Activated naive CD4-positive, alpha-beta T cell treated with anti-CD3 and anti-CD28 coated beads, Interleukin-2, amount 50 U/mL, for 72 hours (primary cell): Measurements from ENCODE around the gene ZNF155. TPM values are rescaled to one million over a fixed set of nuclear protein-coding genes. Genes with fewer than 3 reads are reported as not detected.

ENCODE experiments used
- total RNA-seq, 2 donors: library from RNA; stranded (reverse); gene quantifications; one replicate each; pipeline ENCODE4 v1.2.3, GENCODE V29; 2022

Gene ZNF155
- total RNA-seq, 2 donors from 2014 or later, result 4.1 TPM

Other genes starting within 250 kb of the ZNF155 start
- 100 to 1,000 TPM in 1 of 2 donors, 10 to 100 TPM in 1; 62.8 to 145 TPM for gene SMG9, start 229.2 kb upstream of the ZNF155 start, total RNA-seq
- 100 to 1,000 TPM; 110 to 145 TPM for gene KCNN4, start 203.2 kb upstream of the ZNF155 start, total RNA-seq
- gene LYPD5, start 181.7 kb upstream of the ZNF155 start, total RNA-seq, result 1 to 10 TPM in 1 of 2 donors, under 1 TPM in 1; 0.97 to 3.8 TPM
- 10 to 100 TPM in 1 of 2 donors, 1 to 10 TPM in 1; 7.7 to 12.0 TPM for gene ZNF283, start 156.9 kb upstream of the ZNF155 start, total RNA-seq
- gene ZNF404, start 100.2 kb upstream of the ZNF155 start, total RNA-seq, result 1 to 10 TPM in 1 of 2 donors, under 1 TPM in 1; 0.73 to 2.7 TPM
- 10 to 100 TPM; 10.5 to 10.8 TPM for gene ZNF45, start 48.9 kb upstream of the ZNF155 start, total RNA-seq
- 1 to 10 TPM; 1.1 to 3.4 TPM for gene ZNF221, start 33.0 kb upstream of the ZNF155 start, total RNA-seq
- gene ZNF230, start 18.8 kb downstream of the ZNF155 start, total RNA-seq, result 1 to 10 TPM; 3.6 to 5.1 TPM
- gene ZNF222, start 41.2 kb downstream of the ZNF155 start, total RNA-seq, result 1 to 10 TPM; 1.8 to 2.0 TPM
- gene ZNF223, start 67.8 kb downstream of the ZNF155 start, total RNA-seq, result 1 to 10 TPM in 1 of 2 donors, under 1 TPM in 1; 0.60 to 1.4 TPM
- gene ZNF284, start 88.0 kb downstream of the ZNF155 start, total RNA-seq, result 1 to 10 TPM; 2.3 to 2.4 TPM
- gene ZNF224, start 110.2 kb downstream of the ZNF155 start, total RNA-seq, result 10 to 100 TPM; 14.8 to 22.4 TPM
- 1 to 10 TPM in 1 of 2 donors, under 1 TPM in 1; 0.96 to 2.7 TPM for gene ZNF225, start 129.2 kb downstream of the ZNF155 start, total RNA-seq
- 10 to 100 TPM in 1 of 2 donors, 1 to 10 TPM in 1; 9.3 to 10.8 TPM for gene ZNF234, start 157.4 kb downstream of the ZNF155 start, total RNA-seq
- 10 to 100 TPM; 12.2 to 14.6 TPM for gene ZNF226, start 180.9 kb downstream of the ZNF155 start, total RNA-seq
- gene ZNF227, start 228.3 kb downstream of the ZNF155 start, total RNA-seq, result 10 to 100 TPM; 20.2 TPM